ENCODE results near the gene CAMTA1.

Gene CAMTA1

DNA sequence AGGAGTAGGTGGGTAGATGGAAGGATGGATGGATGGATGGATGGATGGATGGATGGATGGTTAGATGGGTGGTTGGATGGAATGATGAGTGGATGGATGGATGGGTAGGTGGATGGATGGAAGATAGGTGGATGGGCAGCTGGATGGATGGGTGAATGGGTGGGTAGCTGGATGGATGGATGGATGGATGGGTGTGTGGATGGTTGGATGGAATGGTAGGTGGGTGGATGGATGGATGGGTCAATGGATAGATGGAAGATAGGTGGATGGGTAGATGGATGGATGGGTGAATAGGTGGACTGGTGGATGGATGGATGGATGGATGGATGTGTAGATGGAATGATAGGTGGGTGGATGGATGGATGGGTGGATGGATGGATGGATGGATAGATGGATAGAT, 821.8 kb downstream of the CAMTA1 start:
- H3K27ac Mint-ChIP-seq: no peak overlapping the region

DNA sequence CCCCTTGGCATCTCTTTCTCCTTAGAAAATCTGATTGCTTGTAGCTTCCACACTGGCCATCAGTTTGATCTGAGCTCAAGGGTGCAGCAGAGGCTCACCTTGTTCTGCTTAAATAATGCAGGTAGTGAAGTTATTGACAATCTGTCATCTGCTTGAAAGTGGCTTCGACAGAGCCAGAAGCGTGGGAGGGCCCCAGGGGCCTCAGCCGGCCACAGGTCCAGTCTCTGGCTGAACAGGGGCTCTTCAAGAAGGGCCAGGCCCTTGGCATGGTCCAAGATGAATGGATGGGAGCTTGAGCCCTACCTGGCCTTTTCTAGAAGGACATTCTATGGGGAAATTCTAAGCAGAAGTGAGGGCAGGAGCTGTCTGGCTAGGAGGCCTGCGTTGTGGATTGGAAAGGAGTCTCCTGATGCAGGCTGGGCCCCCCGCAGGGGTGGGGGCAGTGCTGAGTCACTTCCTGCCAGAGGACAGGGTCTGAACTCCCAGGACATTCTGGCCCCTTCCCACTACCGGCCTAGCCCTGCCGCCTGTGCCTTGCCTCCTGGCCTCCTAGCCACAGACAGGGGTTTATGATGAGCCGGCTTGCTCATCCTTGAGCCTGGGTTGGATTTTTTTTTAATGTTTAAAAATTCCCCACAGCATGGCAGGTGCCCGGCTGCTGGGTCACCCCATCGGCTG, 823.5 kb downstream of the CAMTA1 start:
- H3K27ac Mint-ChIP-seq: no peak overlapping the region
- H3K9me3 Mint-ChIP-seq: no peaks in the 10 kb centered on the region
- peaks cover 1% of the 10 kb centered on the region for H3K27me3 Mint-ChIP-seq
- H3K36me3 Mint-ChIP-seq (ENCODE audit: low read depth): no peaks in the 10 kb centered on the region
- H3K4me1 Mint-ChIP-seq (ENCODE audit: low read depth): no peaks in the 10 kb centered on the region
- intact Hi-C loops (cut with micrococcal nuclease): no loop called here
- no peak overlapping the region for H3K4me3 Mint-ChIP-seq

More for the DNA sequence above, 821.8 kb downstream of the CAMTA1 start:
- no peaks in the 10 kb centered on the region for H3K4me1 Mint-ChIP-seq (ENCODE audit: low read depth)
- H3K9me3 Mint-ChIP-seq: no peaks in the 10 kb centered on the region
- no peak overlapping the region for H3K4me3 Mint-ChIP-seq
- intact Hi-C loops (cut with micrococcal nuclease): no loop called here
- peaks cover 1% of the 10 kb centered on the region for H3K27me3 Mint-ChIP-seq
- no peaks in the 10 kb centered on the region for H3K36me3 Mint-ChIP-seq (ENCODE audit: low read depth)

DNA sequence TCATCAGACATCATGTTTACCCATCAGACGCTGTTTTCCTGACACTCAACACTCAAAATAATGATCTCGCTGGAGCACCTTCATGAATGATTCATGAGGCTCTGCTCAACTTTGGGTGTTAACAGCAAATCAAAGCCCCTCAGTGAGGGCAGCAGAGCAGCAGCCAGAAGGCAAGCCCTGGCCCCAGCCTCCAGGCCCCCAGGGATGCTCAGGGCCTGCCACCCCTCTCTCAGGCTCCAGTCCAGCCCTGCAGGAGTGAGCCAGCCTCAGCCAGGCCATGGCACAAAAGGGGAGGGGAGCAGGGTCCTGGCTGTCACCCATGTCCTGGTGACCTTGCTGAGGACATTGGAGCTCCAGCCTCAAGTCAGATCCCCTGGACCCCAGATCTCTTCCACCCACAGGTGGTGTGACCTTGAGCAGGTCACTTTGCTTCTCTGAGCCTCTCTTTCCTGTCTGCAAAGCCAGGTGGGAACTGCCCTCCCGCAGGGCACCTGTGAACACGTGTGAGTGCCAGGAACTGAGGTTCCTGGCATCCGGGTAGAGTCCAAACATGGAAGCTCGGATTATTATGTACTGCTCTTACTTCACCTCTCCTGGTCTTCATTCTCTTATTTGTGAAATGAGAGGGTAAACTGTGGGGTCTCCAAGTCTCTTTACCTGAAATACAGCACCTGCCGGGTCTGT, 824.2 kb downstream of the CAMTA1 start:
- Mint-ChIP-seq H3K4me3 (no peak overlapping the region), H3K4me1 (ENCODE audit: low read depth) (no peaks in the 10 kb centered on the region), H3K36me3 (ENCODE audit: low read depth) (no peaks in the 10 kb centered on the region), H3K27ac (no peak overlapping the region), H3K27me3 (no peaks in the 10 kb centered on the region), H3K9me3 (no peaks in the 10 kb centered on the region)
- intact Hi-C loops (cut with micrococcal nuclease): no loop called here

DNA sequence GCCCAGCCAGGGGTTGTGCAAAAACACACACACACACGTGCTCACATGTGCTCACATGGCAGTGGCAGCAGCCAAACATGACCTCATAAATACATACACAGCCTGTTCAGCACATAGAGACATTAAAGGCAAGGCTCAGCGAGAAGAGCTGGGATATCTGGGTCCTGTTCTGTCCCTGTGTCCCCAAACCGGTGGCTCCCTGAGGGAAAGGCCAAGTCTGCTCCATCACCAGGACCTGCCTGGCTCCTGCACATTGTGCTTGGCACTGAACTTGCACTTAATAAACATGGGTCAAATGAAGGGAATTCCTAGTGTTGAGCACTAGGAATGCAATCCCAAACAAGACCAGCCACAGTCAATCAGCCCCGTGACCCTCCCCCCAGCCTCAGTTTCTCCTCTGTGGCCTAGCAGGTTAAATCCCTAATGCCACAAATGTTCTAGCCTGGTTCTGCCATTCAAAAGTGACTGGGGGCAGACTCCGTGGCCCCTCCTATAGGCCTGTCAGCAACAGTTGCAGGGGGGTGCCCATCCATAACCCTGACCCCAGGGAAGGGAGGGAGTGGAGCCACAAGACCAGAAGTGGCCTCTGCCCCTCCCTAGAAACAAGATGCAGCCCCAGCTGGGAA, 825.0 kb downstream of the CAMTA1 start:
- Mint-ChIP-seq H3K4me1 (ENCODE audit: low read depth) (no peaks in the 10 kb centered on the region), H3K27ac (no peak overlapping the region), H3K36me3 (ENCODE audit: low read depth) (no peaks in the 10 kb centered on the region), H3K4me3 (no peak overlapping the region), H3K27me3 (no peaks in the 10 kb centered on the region), H3K9me3 (no peaks in the 10 kb centered on the region)
- intact Hi-C loops (cut with micrococcal nuclease): no loop called here

DNA sequence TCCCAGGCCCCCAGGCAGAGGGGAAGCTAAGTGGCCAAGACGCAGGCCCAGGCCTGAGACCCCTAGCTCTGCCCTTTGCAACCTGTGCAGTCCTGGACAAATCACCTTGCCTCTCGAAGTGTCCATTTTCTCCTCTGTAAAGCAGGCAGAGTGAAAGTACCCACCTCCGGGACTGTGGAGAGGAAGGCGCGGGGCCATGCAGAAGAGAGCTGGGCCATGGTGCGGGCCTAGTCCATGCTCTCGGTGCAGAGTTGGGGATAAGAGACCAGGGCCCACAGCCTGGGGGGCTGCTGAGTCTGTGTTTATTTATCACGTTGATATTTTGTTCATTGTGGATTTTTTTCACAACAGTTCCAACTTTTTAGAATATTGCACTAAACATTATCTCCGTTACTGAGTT, 825.7 kb downstream of the CAMTA1 start:
- Mint-ChIP-seq H3K36me3 (ENCODE audit: low read depth) (no peaks in the 10 kb centered on the region), H3K9me3 (no peaks in the 10 kb centered on the region), H3K4me3 (no peak overlapping the region), H3K27ac (no peak overlapping the region), H3K27me3 (no peaks in the 10 kb centered on the region), H3K4me1 (ENCODE audit: low read depth) (no peaks in the 10 kb centered on the region)
- intact Hi-C loops (cut with micrococcal nuclease): no loop called here

DNA sequence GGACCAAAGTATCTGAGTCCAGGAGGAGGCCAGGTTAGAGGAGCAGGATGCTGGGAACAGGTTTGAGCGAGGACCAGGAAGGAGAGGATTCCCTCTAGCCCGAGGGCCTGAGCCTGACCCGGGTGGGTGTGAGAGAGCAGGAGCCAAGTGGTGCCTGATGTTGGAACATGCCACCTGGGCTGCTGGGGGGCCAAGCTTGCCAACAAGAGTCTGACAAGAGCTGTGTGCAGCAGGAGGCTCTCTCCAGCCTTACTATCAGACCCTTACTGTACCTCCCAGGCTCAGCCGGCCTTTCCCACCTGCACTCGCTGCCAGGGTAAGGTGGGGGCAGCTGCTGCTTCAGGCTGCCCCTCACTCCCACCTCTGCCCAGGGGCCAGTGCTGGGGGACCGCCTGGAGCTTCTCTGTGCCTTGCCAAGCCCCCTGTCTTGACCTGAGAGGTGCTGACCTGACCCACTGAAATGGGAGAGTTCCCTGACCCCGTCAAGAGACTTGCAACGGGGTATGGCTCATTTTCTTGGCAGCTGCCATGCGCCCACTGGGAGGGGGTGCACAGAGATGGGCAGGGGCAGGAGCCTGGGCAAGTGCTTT, 826.3 kb downstream of the CAMTA1 start:
- H3K4me1 Mint-ChIP-seq (ENCODE audit: low read depth): no peaks in the 10 kb centered on the region
- no peaks in the 10 kb centered on the region for H3K9me3 Mint-ChIP-seq
- H3K4me3 Mint-ChIP-seq: no peak overlapping the region
- H3K27me3 Mint-ChIP-seq: no peaks in the 10 kb centered on the region
- H3K27ac Mint-ChIP-seq: no peak overlapping the region
- intact Hi-C loops (cut with micrococcal nuclease): no loop called here
- no peaks in the 10 kb centered on the region for H3K36me3 Mint-ChIP-seq (ENCODE audit: low read depth)

DNA sequence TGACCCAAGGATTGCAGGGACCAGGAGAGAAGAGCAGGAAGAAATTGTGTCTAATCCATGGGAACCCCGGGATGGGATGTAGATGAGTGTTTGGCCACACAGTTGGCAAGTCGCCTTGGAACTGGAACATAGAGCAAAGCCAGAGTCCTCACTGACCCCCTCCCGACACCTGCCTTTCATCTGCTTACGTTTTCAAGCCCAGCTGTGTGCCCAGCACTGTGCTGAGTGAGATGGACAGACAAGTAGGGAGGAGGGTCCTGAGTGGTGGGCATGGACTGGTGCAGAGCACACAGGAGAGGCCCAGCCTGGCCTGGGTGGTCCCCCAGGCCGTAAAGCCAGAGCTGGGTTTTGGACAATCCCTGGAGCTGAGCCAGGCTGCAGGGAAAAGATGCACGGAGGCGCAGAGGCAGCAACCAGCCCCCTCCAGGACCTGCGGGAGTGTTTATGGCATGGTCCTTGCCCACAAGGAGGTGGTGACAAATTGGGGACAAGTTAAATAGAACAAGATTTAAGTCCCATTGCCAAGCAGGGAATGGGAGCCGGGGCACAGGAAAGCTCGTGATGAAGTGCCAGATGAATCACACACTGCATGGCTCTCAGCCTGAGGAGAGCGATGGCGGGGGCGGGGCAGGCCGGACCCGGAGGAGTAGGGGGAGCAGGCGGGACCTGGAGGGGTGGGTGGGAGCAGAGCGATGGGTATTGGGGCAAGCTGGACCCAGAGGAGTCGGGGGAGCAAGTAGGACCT, 828.0 kb downstream of the CAMTA1 start:
- Mint-ChIP-seq H3K27ac (no peak overlapping the region), H3K9me3 (no peaks in the 10 kb centered on the region), H3K36me3 (ENCODE audit: low read depth) (no peaks in the 10 kb centered on the region), H3K4me3 (no peak overlapping the region), H3K27me3 (no peaks in the 10 kb centered on the region), H3K4me1 (ENCODE audit: low read depth) (no peaks in the 10 kb centered on the region)
- intact Hi-C loops (cut with micrococcal nuclease): no loop called here

DNA sequence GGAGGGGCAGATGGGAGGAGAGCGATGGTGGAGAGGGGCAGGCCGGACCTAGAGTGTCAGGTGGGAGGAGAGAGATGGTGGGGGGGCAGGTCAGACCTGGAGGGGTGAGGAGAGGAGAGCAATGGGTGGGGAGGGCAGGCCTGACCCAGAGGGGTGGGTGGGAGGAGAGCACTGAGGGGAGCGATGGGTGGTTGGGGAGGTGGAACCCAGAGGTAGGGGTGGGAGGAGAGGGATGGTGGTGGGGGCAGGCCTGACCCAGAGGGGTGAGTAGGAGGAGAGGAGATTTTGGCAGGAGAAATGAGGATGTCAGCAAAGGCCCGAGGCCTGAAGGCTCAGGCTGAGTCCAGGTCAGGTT, 828.6 kb downstream of the CAMTA1 start:
- Mint-ChIP-seq H3K4me1 (ENCODE audit: low read depth) (no peaks in the 10 kb centered on the region), H3K36me3 (ENCODE audit: low read depth) (no peaks in the 10 kb centered on the region), H3K9me3 (no peaks in the 10 kb centered on the region), H3K4me3 (no peak overlapping the region), H3K27me3 (no peaks in the 10 kb centered on the region), H3K27ac (no peak overlapping the region)
- intact Hi-C loops (cut with micrococcal nuclease): no loop called here

DNA sequence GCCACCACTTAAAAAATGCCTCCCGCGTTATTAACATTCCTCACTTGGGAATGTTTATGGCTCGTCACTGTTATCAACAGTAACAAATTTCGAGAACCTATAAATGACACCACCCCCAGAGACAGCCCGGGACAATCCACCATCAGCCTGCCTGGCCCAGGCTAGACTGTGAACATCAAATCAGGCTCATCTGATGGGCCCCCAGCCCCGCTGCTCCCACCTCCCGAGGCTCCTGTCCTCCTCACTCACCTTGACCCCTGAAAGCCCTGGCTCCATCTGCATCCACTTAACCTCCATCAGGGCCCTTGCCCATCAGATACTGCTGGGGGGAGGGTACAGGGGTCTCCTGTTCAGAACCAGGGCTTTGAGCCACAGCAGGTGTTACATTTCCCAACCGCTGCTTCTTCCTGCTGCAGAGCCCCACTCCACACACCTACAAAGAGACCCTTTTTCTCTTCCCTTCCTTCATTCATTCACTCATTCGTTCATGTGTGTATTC, 829.4 kb downstream of the CAMTA1 start:
- intact Hi-C loops (cut with micrococcal nuclease): no loop called here
- Mint-ChIP-seq H3K9me3 (no peaks in the 10 kb centered on the region), H3K36me3 (ENCODE audit: low read depth) (no peaks in the 10 kb centered on the region), H3K27ac (no peak overlapping the region), H3K27me3 (no peaks in the 10 kb centered on the region), H3K4me3 (no peak overlapping the region), H3K4me1 (ENCODE audit: low read depth) (no peaks in the 10 kb centered on the region)

DNA sequence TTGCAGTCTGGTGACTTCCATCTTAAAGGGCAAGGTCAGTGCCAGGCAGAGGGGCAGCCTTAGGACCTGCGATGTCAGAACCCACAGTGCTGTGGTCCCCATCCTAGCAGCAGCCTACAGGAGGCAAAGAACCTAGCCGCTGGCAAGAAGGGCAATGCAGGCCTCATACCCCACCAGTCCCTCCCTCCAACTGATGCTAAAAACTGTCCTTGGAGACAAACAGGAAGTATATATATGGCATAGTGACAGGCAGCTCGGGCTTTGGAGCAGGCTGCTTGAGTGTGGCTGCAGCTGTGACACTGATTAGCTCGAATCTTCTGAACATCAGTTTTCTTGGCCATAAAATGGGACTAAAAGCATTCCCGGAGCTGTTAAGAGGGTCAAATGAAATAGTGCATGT, 829.9 kb downstream of the CAMTA1 start:
- Mint-ChIP-seq H3K4me1 (ENCODE audit: low read depth) (no peaks in the 10 kb centered on the region), H3K36me3 (ENCODE audit: low read depth) (no peaks in the 10 kb centered on the region), H3K9me3 (no peaks in the 10 kb centered on the region), H3K4me3 (no peak overlapping the region), H3K27me3 (no peaks in the 10 kb centered on the region), H3K27ac (no peak overlapping the region)
- intact Hi-C loops (cut with micrococcal nuclease): no loop called here

DNA sequence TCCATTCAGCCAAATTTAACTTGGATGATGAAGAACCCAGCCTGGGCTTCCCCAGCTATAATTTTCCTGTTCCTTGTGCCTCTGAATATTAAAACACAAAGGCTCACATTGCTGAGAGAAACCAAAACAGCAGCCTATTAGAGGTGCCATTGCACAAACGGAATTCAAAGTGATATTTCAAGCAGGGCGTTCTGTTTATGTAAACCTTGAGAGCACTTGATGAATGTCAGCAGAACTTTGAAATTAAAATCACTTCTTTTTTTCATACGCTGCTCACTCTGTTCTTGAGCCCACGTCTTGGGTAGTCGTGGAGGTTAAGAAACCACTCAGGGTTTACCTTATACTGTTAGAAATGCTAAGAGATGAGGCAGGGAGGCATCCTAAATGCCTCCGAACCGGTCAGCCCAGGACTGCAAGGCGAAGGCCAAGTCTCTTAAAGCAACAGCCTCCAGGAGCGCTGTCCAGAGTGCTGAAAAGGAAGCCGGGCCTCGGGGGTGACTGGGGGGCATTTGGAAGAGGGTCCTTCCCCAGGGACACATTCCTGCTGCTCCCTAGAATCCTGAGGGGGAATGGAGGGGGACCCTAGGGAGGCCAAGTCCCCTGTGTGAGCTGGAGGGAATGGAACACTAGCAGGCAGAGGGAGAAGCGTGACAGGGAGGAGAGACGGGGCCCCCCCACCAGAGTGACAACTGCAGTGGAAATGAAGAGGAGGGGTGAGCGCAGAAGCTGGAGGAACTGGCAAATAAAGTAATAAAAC, 831.0 kb downstream of the CAMTA1 start:
- Mint-ChIP-seq H3K36me3 (ENCODE audit: low read depth) (no peaks in the 10 kb centered on the region), H3K4me3 (no peak overlapping the region), H3K4me1 (ENCODE audit: low read depth) (no peaks in the 10 kb centered on the region), H3K27ac (no peak overlapping the region), H3K27me3 (no peaks in the 10 kb centered on the region), H3K9me3 (no peaks in the 10 kb centered on the region)
- intact Hi-C loops (cut with micrococcal nuclease): no loop called here

DNA sequence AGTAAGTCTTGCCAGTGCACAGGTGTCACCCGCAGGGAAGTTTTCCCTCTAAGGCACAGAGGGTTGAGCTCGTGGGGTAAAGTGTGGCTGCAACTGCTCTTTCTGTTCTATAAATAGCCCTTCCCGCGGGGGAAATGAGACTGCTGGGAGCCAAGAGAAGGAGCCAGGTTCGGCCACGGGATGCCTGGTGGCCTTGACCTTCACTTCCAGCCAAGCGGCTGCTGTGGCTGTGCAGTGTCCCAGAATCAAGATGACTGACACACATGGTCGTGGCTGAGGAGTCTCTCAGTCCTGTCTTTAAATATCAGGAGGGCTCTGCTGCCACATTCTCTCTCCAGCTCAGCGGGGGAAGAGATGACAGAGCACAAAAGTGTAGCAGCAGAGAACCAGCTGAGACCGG, 831.7 kb downstream of the CAMTA1 start:
- no peaks in the 10 kb centered on the region for H3K9me3 Mint-ChIP-seq
- H3K27ac Mint-ChIP-seq: no peak overlapping the region
- H3K27me3 Mint-ChIP-seq: no peaks in the 10 kb centered on the region
- no peaks in the 10 kb centered on the region for H3K36me3 Mint-ChIP-seq (ENCODE audit: low read depth)
- H3K4me3 Mint-ChIP-seq: no peak overlapping the region
- intact Hi-C loops (cut with micrococcal nuclease): no loop called here
- no peaks in the 10 kb centered on the region for H3K4me1 Mint-ChIP-seq (ENCODE audit: low read depth)

DNA sequence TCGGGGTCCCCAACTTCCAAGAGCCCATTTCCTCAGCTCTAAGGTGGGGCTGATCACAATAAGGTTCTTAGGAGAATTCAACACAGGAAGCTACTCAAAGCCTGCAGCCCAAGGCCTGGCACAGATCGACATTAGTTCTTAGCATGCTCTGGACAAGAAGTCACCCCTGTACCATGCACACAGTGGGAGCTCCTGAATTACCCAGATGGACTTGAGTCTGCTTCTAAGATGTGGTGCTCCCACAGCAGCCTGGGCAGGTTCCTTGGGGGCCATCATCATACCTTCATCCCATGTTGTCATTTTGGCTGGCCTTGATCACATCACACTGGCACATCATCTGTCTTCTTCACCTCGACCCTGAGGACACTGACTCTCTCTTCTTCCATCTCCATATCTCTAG, 832.6 kb downstream of the CAMTA1 start:
- no peaks in the 10 kb centered on the region for H3K4me1 Mint-ChIP-seq (ENCODE audit: low read depth)
- no peak overlapping the region for H3K27ac Mint-ChIP-seq
- peaks cover under 1% of the 10 kb centered on the region for H3K27me3 Mint-ChIP-seq
- H3K9me3 Mint-ChIP-seq: no peaks in the 10 kb centered on the region
- H3K4me3 Mint-ChIP-seq: no peak overlapping the region
- intact Hi-C loops (cut with micrococcal nuclease): no loop called here
- no peaks in the 10 kb centered on the region for H3K36me3 Mint-ChIP-seq (ENCODE audit: low read depth)

Measured in dendritic cell treated with granulocyte-macrophage colony-stimulating factor and Interleukin-4, amounts not matched to agents 40 ng/mL and 50 ng/mL, for 4 days (primary cell).